ENCODE results near the gene PCBP3.

The PCBP3 gene

DNA sequence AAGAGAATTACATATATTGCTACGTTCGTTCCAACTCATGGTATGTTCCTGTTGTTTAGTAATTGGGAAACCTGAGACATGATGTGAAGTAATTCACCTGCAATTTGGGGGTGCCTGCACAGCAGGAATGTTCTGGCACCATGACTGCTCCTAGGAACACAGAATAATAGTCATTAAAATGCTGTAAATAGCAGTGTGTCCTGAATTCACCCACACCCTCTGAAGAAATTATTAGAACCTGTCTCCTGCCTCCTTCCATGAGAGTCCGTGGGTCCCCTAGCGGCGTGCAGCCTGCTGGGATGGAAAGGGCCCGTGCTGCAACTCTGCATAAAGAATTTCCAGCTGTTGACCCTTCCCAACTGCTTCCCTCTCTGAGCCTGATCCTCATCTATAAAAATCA, 143.1 kb downstream of the PCBP3 start:
- no peak overlapping the region for H2AK5ac ChIP-seq (ENCODE audit: low read length)

GRCh38 chr21:45787371-45787770, 143.8 kb downstream of the PCBP3 start:
- Histone ChIP-seq H2BK120ac (ENCODE audit: insufficient read depth, low read length, poor library complexity) (no peak overlapping the region), H3K79me2 (ENCODE audit: control insufficient read depth, insufficient read depth, low read length, poor library complexity) (no peaks in the 10 kb centered on the region), H2AFZ (ENCODE audit: insufficient read depth, low read length, poor library complexity) (no peak overlapping the region), H3K18ac (ENCODE audit: low read length) (no peak overlapping the region), H3K9me3 (ENCODE audit: insufficient read depth, low read depth, low read length) (peaks cover 12% of the 10 kb centered on the region), H3K79me1 (ENCODE audit: low read length) (no peaks in the 10 kb centered on the region), H3K4me3 (ENCODE audit: low read depth, low read length) (no peak overlapping the region), H3K36me3 (ENCODE audit: control insufficient read depth in 1 of 2, insufficient read depth in 2 of 2, low read length in 2 of 2) (no peaks in the 10 kb centered on the region), H2BK12ac (ENCODE audit: low read length) (no peak overlapping the region), H3K27me3 (ENCODE audit: insufficient read depth, low read length) (no peaks in the 10 kb centered on the region), H4K8ac (ENCODE audit: low read depth, low read length) (no peak overlapping the region), H3K4me1 (ENCODE audit: control insufficient read depth in 1 of 2, insufficient read depth in 2 of 2, low read length in 2 of 2) (no peaks in the 10 kb centered on the region), H2BK5ac (ENCODE audit: low read depth, low read length, poor library complexity) (no peak overlapping the region), H3K27ac (ENCODE audit: low read depth, low read length) (no peak overlapping the region), H3K14ac (ENCODE audit: low read length) (no peak overlapping the region), H3K9ac (ENCODE audit: low read length) (no peak overlapping the region), H4K12ac (ENCODE audit: low read depth, low read length) (no peak overlapping the region), H3K4ac (ENCODE audit: low read depth, low read length) (no peak overlapping the region), H3K4me2 (ENCODE audit: low read length) (no peak overlapping the region), H2AK5ac (ENCODE audit: low read length) (no peak overlapping the region), H4K91ac (ENCODE audit: low read depth, low read length) (no peak overlapping the region), H3K23ac (ENCODE audit: low read length) (no peak overlapping the region)
- DNase-seq: no peak
- WGBS (ENCODE audit: extremely low coverage, insufficient coverage, insufficient read length): no CpG with 5 or more reads among the region's 8 CpGs

More for the DNA sequence above, 143.1 kb downstream of the PCBP3 start:
- Histone ChIP-seq H2BK12ac (ENCODE audit: low read length) (no peak overlapping the region), H3K4me3 (ENCODE audit: low read depth, low read length) (no peak overlapping the region), H3K36me3 (ENCODE audit: control insufficient read depth in 1 of 2, insufficient read depth in 2 of 2, low read length in 2 of 2) (no peaks in the 10 kb centered on the region), H4K91ac (ENCODE audit: low read depth, low read length) (no peak overlapping the region), H2BK120ac (ENCODE audit: insufficient read depth, low read length, poor library complexity) (no peak overlapping the region), H3K14ac (ENCODE audit: low read length) (no peak overlapping the region), H3K4me1 (ENCODE audit: control insufficient read depth in 1 of 2, insufficient read depth in 2 of 2, low read length in 2 of 2) (no peaks in the 10 kb centered on the region), H3K27me3 (ENCODE audit: insufficient read depth, low read length) (no peaks in the 10 kb centered on the region), H3K4me2 (ENCODE audit: low read length) (no peak overlapping the region), H3K79me1 (ENCODE audit: low read length) (no peaks in the 10 kb centered on the region), H3K18ac (ENCODE audit: low read length) (no peak overlapping the region), H2BK5ac (ENCODE audit: low read depth, low read length, poor library complexity) (no peak overlapping the region), H3K23ac (ENCODE audit: low read length) (no peak overlapping the region), H3K79me2 (ENCODE audit: control insufficient read depth, insufficient read depth, low read length, poor library complexity) (no peaks in the 10 kb centered on the region), H3K9me3 (ENCODE audit: insufficient read depth, low read depth, low read length) (peaks cover 12% of the 10 kb centered on the region), H3K9ac (ENCODE audit: low read length) (no peak overlapping the region), H2AFZ (ENCODE audit: insufficient read depth, low read length, poor library complexity) (no peak overlapping the region), H3K4ac (ENCODE audit: low read depth, low read length) (no peak overlapping the region), H4K8ac (ENCODE audit: low read depth, low read length) (no peak overlapping the region), H3K27ac (ENCODE audit: low read depth, low read length) (no peak overlapping the region), H4K12ac (ENCODE audit: low read depth, low read length) (no peak overlapping the region)
- no peak for DNase-seq
- WGBS (ENCODE audit: extremely low coverage, insufficient coverage, insufficient read length): no CpG with 5 or more reads among the region's 6 CpGs

GRCh38 chr21:45788198-45788597, 144.7 kb downstream of the PCBP3 start:
- Histone ChIP-seq H3K9me3 (ENCODE audit: insufficient read depth, low read depth, low read length) (peaks cover 12% of the 10 kb centered on the region), H2AK5ac (ENCODE audit: low read length) (no peak overlapping the region), H3K4me1 (ENCODE audit: control insufficient read depth in 1 of 2, insufficient read depth in 2 of 2, low read length in 2 of 2) (no peaks in the 10 kb centered on the region), H2BK5ac (ENCODE audit: low read depth, low read length, poor library complexity) (no peak overlapping the region), H3K79me1 (ENCODE audit: low read length) (no peaks in the 10 kb centered on the region), H3K14ac (ENCODE audit: low read length) (no peak overlapping the region), H4K8ac (ENCODE audit: low read depth, low read length) (no peak overlapping the region), H3K4ac (ENCODE audit: low read depth, low read length) (no peak overlapping the region), H4K12ac (ENCODE audit: low read depth, low read length) (no peak overlapping the region), H3K36me3 (ENCODE audit: control insufficient read depth in 1 of 2, insufficient read depth in 2 of 2, low read length in 2 of 2) (no peaks in the 10 kb centered on the region), H3K23ac (ENCODE audit: low read length) (no peak overlapping the region), H3K27ac (ENCODE audit: low read depth, low read length) (no peak overlapping the region), H3K9ac (ENCODE audit: low read length) (no peak overlapping the region), H3K79me2 (ENCODE audit: control insufficient read depth, insufficient read depth, low read length, poor library complexity) (no peaks in the 10 kb centered on the region), H2AFZ (ENCODE audit: insufficient read depth, low read length, poor library complexity) (no peak overlapping the region), H4K91ac (ENCODE audit: low read depth, low read length) (no peak overlapping the region), H3K18ac (ENCODE audit: low read length) (no peak overlapping the region), H2BK120ac (ENCODE audit: insufficient read depth, low read length, poor library complexity) (no peak overlapping the region), H3K4me3 (ENCODE audit: low read depth, low read length) (no peak overlapping the region), H2BK12ac (ENCODE audit: low read length) (no peak overlapping the region), H3K4me2 (ENCODE audit: low read length) (no peak overlapping the region), H3K27me3 (ENCODE audit: insufficient read depth, low read length) (no peaks in the 10 kb centered on the region)
- WGBS (ENCODE audit: extremely low coverage, insufficient coverage, insufficient read length): no CpG with 5 or more reads among the region's 16 CpGs
- no peak for DNase-seq

GRCh38 chr21:45788637-45789506, 145.3 kb downstream of the PCBP3 start:
- Histone ChIP-seq H4K91ac (ENCODE audit: low read depth, low read length) (no peak overlapping the region), H2BK120ac (ENCODE audit: insufficient read depth, low read length, poor library complexity) (no peak overlapping the region), H4K12ac (ENCODE audit: low read depth, low read length) (no peak overlapping the region), H3K79me2 (ENCODE audit: control insufficient read depth, insufficient read depth, low read length, poor library complexity) (no peaks in the 10 kb centered on the region), H3K4me3 (ENCODE audit: low read depth, low read length) (no peak overlapping the region), H3K4me1 (ENCODE audit: control insufficient read depth in 1 of 2, insufficient read depth in 2 of 2, low read length in 2 of 2) (no peaks in the 10 kb centered on the region), H3K27me3 (ENCODE audit: insufficient read depth, low read length) (no peaks in the 10 kb centered on the region), H4K8ac (ENCODE audit: low read depth, low read length) (no peak overlapping the region), H3K36me3 (ENCODE audit: control insufficient read depth in 1 of 2, insufficient read depth in 2 of 2, low read length in 2 of 2) (no peaks in the 10 kb centered on the region), H2BK5ac (ENCODE audit: low read depth, low read length, poor library complexity) (no peak overlapping the region), H2BK12ac (ENCODE audit: low read length) (no peak overlapping the region), H3K14ac (ENCODE audit: low read length) (no peak overlapping the region), H3K27ac (ENCODE audit: low read depth, low read length) (no peak overlapping the region), H3K9ac (ENCODE audit: low read length) (no peak overlapping the region), H3K18ac (ENCODE audit: low read length) (no peak overlapping the region), H3K9me3 (ENCODE audit: insufficient read depth, low read depth, low read length) (peaks cover 12% of the 10 kb centered on the region), H3K4ac (ENCODE audit: low read depth, low read length) (no peak overlapping the region), H2AFZ (ENCODE audit: insufficient read depth, low read length, poor library complexity) (no peak overlapping the region), H3K79me1 (ENCODE audit: low read length) (no peaks in the 10 kb centered on the region), H2AK5ac (ENCODE audit: low read length) (no peak overlapping the region), H3K23ac (ENCODE audit: low read length) (no peak overlapping the region), H3K4me2 (ENCODE audit: low read length) (no peak overlapping the region)
- WGBS (ENCODE audit: extremely low coverage, insufficient coverage, insufficient read length): no CpG with 5 or more reads among the region's 14 CpGs
- no peak for DNase-seq
